K562 (cell line): ENCODE data around the gene NEU1. TPM values are rescaled to one million over a fixed set of nuclear protein-coding genes. Genes with fewer than 3 reads are reported as not detected.
A peak's percentile ranks its signal among the peaks of the same experiment; 100 is the strongest.

Experiments
- CBX8 ChIP-seq: fragments of 200-600 bp; sonication (generic); IDR thresholded peaks from 2 replicates; pipeline ENCODE4 v1.6.1; 2012; ENCODE audit warnings: borderline replicate concordance, mixed run types, low read depth, mild to moderate bottlenecking, moderate library complexity, mixed read lengths, low read length, control low read depth, inconsistent platforms; ENCODE audit not compliant: poor library complexity, severe bottlenecking; ENCODE audit errors: extremely low read depth
- CHD1 ChIP-seq: fragments of 200-600 bp; sonication (generic); IDR thresholded peaks from one replicate; pipeline ENCODE4 v1.6.1; 2012; ENCODE audit warnings: mild to moderate bottlenecking, moderate library complexity, low read length, inconsistent platforms
- COPS2 ChIP-seq: fragments of 450-650 bp; conservative IDR thresholded peaks from 2 replicates; pipeline ENCODE4 v1.6.1; 2016; ENCODE audit warnings: mild to moderate bottlenecking, moderate library complexity
- DPF2 ChIP-seq: fragments of 450-650 bp; IDR thresholded peaks from 2 replicates; pipeline ENCODE4 v1.6.1; 2016
- ETV1 ChIP-seq: fragments of 450-650 bp; conservative IDR thresholded peaks from 2 replicates; pipeline ENCODE4 v1.6.1; 2016; ENCODE audit warnings: missing genetic modification characterization, control low read depth, low read depth, missing compliant biosample characterization
- GMEB1 ChIP-seq: fragments of 250-450 bp; sonication (Bioruptor Pico); IDR thresholded peaks from 2 replicates; pipeline ENCODE4 v1.4.0; 2020; ENCODE audit warnings: mild to moderate bottlenecking
- HEY1 ChIP-seq: fragments of 250-450 bp; sonication (Bioruptor Pico); IDR thresholded peaks from 2 replicates; pipeline ENCODE4 v1.5.0; 2020; ENCODE audit warnings: mild to moderate bottlenecking, moderate library complexity, borderline replicate concordance
- POLR2AphosphoS5 ChIP-seq: IDR thresholded peaks from 2 replicates; pipeline ENCODE4 v1.6.1; 2011; ENCODE audit warnings: mild to moderate bottlenecking, low read depth, low read length, moderate library complexity; ENCODE audit not compliant: control insufficient read depth, insufficient read depth
- PRPF4 ChIP-seq: fragments of 200-400 bp; formaldehyde crosslinking; IDR thresholded peaks from one replicate; pipeline ENCODE4 v1.6.1; 2017; ENCODE audit warnings: low read length, low read depth, mild to moderate bottlenecking; ENCODE audit not compliant: insufficient read depth, poor library complexity, severe bottlenecking
- RAD51 ChIP-seq: fragments of 450-650 bp; IDR thresholded peaks from 2 replicates; pipeline ENCODE4 v1.7.1; 2016; ENCODE audit warnings: low read depth, mild to moderate bottlenecking, borderline replicate concordance
- SRF ChIP-seq, 2 experiments: fragments of 250-450, 450-650 bp in 1 of 2; sonication (Bioruptor Pico) in 1 of 2; sonication (generic) in 1 of 2; formaldehyde crosslinking; IDR thresholded peaks; 2 replicates each; pipeline versions ENCODE4 v1.5.0 to v1.5.1; 2020 to 2022; ENCODE audit warnings: mild to moderate bottlenecking in 1 of 2, missing genetic modification reagents in 1 of 2
- UBTF ChIP-seq, 2 experiments: IDR thresholded peaks; 2 replicates each; pipeline ENCODE4 v1.6.1; 2012; ENCODE audit warnings: improper control_type of control experiment in 2 of 2, low read depth in 2 of 2, low read length in 2 of 2, borderline replicate concordance in 1 of 2
- ZC3H11A ChIP-seq: IDR thresholded peaks from 2 replicates; pipeline ENCODE4 v1.6.1; 2012; ENCODE audit warnings: low read depth, low read length, improper control_type of control experiment
- ZFX ChIP-seq: sonication (generic); formaldehyde crosslinking; IDR thresholded peaks from 2 replicates; pipeline ENCODE4 v1.8.0; 2022; ENCODE audit warnings: mild to moderate bottlenecking, missing genetic modification reagents, moderate library complexity
- ZMIZ1 ChIP-seq, 2 experiments: fragments of 150-350 bp in 1 of 2; IDR thresholded peaks; 2 replicates each; pipeline ENCODE4 v1.6.1; 2012 to 2016; ENCODE audit warnings: low read depth in 2 of 2, low read length in 2 of 2, mild to moderate bottlenecking in 1 of 2, moderate library complexity in 1 of 2
- ZNF133 ChIP-seq: fragments of 250-450 bp; sonication (Bioruptor Pico); IDR thresholded peaks from 2 replicates; pipeline ENCODE4 v1.4.0; 2020; ENCODE audit warnings: mild to moderate bottlenecking
- ZNF24 ChIP-seq: fragments of 450-650 bp; IDR thresholded peaks from 2 replicates; pipeline ENCODE4 v1.6.1; 2016
- ZNF696 ChIP-seq: fragments of 250-450 bp; sonication (Bioruptor Pico); conservative IDR thresholded peaks from 2 replicates; pipeline ENCODE4 v1.4.0; 2020; ENCODE audit warnings: mild to moderate bottlenecking, moderate library complexity
- ZNF79 ChIP-seq: fragments of 250-450 bp; sonication (Bioruptor Pico); IDR thresholded peaks from 2 replicates; pipeline ENCODE4 v1.4.0; 2020; ENCODE audit warnings: low read depth, mild to moderate bottlenecking, moderate library complexity
- polyA plus RNA-seq, 8 experiments: library from polyadenylated mRNA; depleted of rRNA in 4 of 8; stranded (reverse) in 5 of 8; unstranded in 3 of 8; fragments of >200 nt; fragmentation: Nextera tagmentation in 2 of 8; fragmentation: Illumina TruSeq in 1 of 8; extraction: Ambion mirVana in 2 of 8; extraction: Trizol in 1 of 8; gene quantifications; 2 replicates each; pipeline versions ENCODE4 v1.2.1 to v1.2.3, GENCODE V29; 2011 to 2014; ENCODE audit warnings: inconsistent platforms in 1 of 8, missing spikeins in 1 of 8
- total RNA-seq, 7 experiments: library from RNA; depleted of rRNA in 6 of 7; stranded (reverse); fragments of >200 nt in 6 of 7; fragmentation: Illumina TruSeq in 2 of 7; extraction: Trizol in 2 of 7; gene quantifications; 2 replicates each; pipeline versions ENCODE4 v1.2.1 to v1.2.3, GENCODE V29; 2011 to 2021; ENCODE audit warnings: low replicate concordance in 1 of 7

The NEU1 gene
- total and polyA plus RNA-seq, 9 of the 15 experiments (the other 6 are each of a cell fraction or from before 2014, with no cell fraction given), result 14.8 to 67.8 (median 51.0) TPM

GRCh38 chr6:31829633-31830283, 32.9 kb downstream of the NEU1 start (continued):
- TF ChIP-seq CBX8 (no peak), ETV1 (tag) (no peak), UBTF (IDR thresholded peaks at IDR 0.05; ENCODE audit: borderline replicate concordance in 1 of 2, low read depth in 2 of 2, low read length in 2 of 2) (no peak), ZC3H11A (no peak), ZNF133 (no peak), RAD51 (no peak), HEY1 (peak; percentile 86), ZNF696 (CRISPR knock-in tag) (no peak), CHD1 (no peak), GMEB1 (no peak), PRPF4 (no peak), COPS2 (no peak), DPF2 (no peak), POLR2AphosphoS5 (no peak), ZNF24 (no peak), ZMIZ1 (IDR thresholded peaks at IDR 0.05; ENCODE audit: low read depth in 2 of 2, low read length in 2 of 2) (no peak), ZFX (CRISPR knock-in tag) (no peak), ZNF79 (no peak), SRF (CRISPR knock-in tag; IDR thresholded peaks at IDR 0.05) (no peak)
